Activated gamma-delta T cell treated with anti-CD3 and anti-CD28 coated beads, Interleukin-2, amount 50 U/mL, for 16 hours (primary cell): ENCODE results near the gene XKR7.

Experiments used
- DNase-seq: peaks from one replicate; pipeline ENCODE4 v3.0.0-alpha.2; 2020; ENCODE audit warnings: low read depth

XKR7 gene

DNA sequence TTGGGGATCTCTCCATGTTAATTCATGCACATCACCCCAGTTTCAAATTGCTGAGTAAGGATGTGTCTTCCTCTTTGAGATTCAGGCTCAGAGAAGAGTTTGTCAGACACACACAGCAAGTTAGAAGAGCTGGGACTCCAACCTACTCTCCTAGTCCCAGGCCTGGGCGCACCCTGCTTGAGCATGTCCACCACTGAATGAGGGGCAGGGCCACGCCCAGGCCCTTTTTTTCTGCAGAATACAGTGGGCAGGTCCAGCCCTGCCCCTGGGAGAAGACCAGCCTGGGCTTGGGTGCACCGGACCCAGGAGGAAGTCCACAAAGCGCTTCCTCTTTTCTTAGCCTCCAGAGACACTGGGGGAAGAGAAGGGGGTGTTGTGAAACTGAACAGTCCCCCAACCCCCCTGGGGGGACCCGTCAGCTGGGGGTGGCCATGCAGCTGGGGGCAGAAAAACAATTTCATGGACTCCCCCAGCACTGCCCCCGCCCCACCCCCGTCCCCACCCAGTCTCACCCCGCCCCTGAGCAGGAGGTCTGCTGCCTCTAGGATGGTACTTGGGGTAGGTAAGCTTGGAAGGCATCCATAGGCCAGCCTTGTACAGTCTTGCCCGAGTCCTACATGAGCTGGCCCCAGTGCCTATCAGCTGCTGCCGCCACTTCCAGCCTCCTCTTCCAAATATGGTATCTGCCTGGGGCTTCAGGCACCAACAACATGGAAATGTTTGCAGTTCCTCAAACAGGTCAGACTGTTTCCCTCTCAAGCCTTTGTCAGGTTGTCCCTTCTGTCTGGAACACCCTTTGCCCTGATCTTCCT lies 72.4 kb downstream of the XKR7 start:
- DNase-seq: no peak

GRCh38 chr20:32045999-32046398 lies 78.0 kb downstream of the XKR7 start:
- DNase-seq: no peak

DNA sequence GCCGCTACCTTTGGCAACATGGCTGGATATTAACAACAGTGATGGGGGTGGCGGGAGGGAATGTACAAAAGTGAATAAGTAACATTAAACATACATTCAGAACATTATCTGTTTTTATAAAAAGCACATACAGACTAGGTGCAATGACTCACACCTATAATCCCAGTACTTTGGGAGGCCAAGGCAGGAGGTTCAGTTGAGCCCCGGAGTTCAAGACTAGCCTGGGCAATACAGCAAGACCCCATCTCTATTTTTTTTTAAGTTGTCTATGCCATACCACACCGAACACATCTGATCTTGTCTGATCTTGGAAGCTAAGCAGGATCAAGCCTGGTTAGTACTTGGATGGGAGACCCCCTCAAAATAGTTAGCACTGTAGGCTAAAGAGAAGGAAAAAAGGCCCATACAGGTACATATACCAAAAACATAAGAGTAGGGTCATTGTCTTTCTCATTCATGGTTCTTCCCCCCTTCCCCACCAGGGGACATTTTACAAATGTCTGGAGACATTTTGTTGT lies 82.4 kb downstream of the XKR7 start:
- no peak for DNase-seq

DNA sequence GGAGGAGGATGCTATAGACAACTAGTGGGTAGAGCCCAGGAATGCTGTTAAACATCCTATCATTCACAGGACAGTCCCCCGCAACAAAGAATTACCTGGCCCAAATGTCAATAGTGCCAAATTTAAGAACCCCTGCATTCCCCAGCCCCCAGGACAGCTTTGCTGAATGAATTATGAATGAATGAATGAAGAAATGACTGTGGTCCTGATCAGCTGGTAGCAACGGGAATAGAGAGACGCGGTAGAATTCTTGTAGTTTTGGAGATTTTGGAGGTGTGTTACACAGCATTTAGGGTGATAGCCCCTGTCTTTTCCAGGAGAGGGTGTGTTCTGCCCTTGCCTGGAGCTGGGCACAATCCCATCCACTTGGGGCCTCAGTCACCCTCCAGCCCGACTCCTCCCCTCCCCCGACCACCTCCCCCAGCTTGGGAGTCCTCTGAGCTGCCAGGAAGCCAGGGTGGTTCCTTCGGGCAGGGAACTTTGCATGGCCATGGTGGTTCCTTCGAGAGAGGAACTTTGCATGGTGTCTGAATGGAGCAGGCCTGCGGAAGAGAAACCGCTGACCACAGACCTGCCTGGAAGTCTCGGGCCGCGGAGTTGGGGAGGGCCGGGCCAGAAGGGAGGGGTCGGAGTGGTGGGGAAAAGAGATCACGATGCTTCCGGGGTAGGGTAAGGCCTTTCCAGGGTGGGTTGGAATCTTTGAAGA lies 83.1 kb downstream of the XKR7 start:
- no peak for DNase-seq

- DNase-seq: no peak
These were observed 83.8 kb downstream of the XKR7 start for GRCh38 chr20:32051720-32052089.

DNA sequence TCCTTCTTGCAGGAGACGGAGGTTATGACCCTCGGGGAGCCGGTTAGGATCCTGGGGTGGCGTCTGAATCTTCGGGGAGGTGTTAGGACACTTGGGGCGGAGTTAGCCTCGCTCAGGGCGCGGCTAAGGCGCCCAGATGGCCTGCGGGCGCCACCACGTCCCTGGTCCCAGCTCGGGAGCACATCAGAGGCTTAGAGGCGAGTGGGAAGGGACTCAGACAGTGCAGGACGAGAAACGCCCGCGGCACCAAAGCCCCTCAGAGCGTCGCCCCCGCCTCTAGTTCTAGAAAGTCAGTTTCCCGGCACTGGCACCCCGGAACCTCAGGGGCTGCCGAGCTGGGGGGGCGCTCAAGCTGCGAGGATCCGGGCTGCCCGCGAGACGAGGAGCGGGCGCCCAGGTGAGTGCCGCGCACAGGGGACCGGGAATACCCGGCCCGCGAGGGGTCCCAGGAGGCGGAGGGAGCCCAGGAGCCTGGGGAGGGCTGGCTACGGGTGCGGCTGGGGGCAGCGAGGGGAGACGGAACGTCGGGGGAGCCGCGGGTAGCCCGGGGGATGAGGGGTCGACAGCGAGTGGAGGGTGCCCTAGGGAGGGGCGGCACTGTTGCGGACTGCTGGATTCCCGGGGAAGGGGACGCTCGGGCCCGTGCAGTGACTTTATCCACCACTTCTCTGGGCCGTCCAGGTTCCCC lies 84.3 kb downstream of the XKR7 start, which contains the start of gene HCK:
HCK (plus strand) TSS at position 153 of the 688 bp plus-strand sequence.
- DNase-seq: no peak

GRCh38 chr20:32052778-32053362 lies 84.9 kb downstream of the XKR7 start:
- DNase-seq: no peak
